ENCODE data around the gene MGMT. TPM values are rescaled to one million over a fixed set of nuclear protein-coding genes. Genes with fewer than 3 reads are reported as not detected.

Gene MGMT
- total RNA-seq, 2 experiments from 2014 or later, result 9.0 to 9.6 TPM

GRCh38 chr10:129647590-129647989, 180.5 kb downstream of the MGMT start:
- H3K4me1 Mint-ChIP-seq (ENCODE audit: low read depth), result no peaks in the 10 kb centered on the region
- TF ChIP-seq, protein P1, sequence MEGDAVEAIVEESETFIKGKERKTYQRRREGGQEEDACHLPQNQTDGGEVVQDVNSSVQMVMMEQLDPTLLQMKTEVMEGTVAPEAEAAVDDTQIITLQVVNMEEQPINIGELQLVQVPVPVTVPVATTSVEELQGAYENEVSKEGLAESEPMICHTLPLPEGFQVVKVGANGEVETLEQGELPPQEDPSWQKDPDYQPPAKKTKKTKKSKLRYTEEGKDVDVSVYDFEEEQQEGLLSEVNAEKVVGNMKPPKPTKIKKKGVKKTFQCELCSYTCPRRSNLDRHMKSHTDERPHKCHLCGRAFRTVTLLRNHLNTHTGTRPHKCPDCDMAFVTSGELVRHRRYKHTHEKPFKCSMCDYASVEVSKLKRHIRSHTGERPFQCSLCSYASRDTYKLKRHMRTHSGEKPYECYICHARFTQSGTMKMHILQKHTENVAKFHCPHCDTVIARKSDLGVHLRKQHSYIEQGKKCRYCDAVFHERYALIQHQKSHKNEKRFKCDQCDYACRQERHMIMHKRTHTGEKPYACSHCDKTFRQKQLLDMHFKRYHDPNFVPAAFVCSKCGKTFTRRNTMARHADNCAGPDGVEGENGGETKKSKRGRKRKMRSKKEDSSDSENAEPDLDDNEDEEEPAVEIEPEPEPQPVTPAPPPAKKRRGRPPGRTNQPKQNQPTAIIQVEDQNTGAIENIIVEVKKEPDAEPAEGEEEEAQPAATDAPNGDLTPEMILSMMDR (IDR thresholded peaks at IDR 0.05), result no peak
- Histone ChIP-seq H3K9me3 (ENCODE audit: control insufficient read depth in 1 of 2, insufficient read depth in 1 of 2, low read length in 2 of 2) (peaks cover 0 to 9% of the 10 kb centered on the region in 2 experiments), H3K27me3 (ENCODE audit: control insufficient read depth in 1 of 2, insufficient read depth in 2 of 2, low read length in 2 of 2) (no peaks in the 10 kb centered on the region), H3K36me3 (ENCODE audit: insufficient read depth, low read length) (no peaks in the 10 kb centered on the region), H3K4me3 (ENCODE audit: low read length) (no peak overlapping the region), H3K4me1 (ENCODE audit: insufficient read depth, low read length) (no peaks in the 10 kb centered on the region), H3K27ac (ENCODE audit: low read depth in 1 of 2, low read length in 2 of 2) (no peak overlapping the region)
- ATAC-seq (ENCODE audit: poor library complexity) (no peak), DNase-seq (no peak)
- peaks cover 44% of the 10 kb centered on the region for H3K36me3 Mint-ChIP-seq (ENCODE audit: low read depth)
- no peak overlapping the region for H3K4me3 Mint-ChIP-seq
- H3K27me3 Mint-ChIP-seq, result no peaks in the 10 kb centered on the region
- CTCF ChIA-PET, result no interaction called here
- intact Hi-C loops (cut with DNase I, micrococcal nuclease), result no loop called here
- no peak overlapping the region for H3K27ac Mint-ChIP-seq
- H3K9me3 Mint-ChIP-seq, result no peaks in the 10 kb centered on the region
- POLR2A ChIA-PET, result no interaction called here

DNA sequence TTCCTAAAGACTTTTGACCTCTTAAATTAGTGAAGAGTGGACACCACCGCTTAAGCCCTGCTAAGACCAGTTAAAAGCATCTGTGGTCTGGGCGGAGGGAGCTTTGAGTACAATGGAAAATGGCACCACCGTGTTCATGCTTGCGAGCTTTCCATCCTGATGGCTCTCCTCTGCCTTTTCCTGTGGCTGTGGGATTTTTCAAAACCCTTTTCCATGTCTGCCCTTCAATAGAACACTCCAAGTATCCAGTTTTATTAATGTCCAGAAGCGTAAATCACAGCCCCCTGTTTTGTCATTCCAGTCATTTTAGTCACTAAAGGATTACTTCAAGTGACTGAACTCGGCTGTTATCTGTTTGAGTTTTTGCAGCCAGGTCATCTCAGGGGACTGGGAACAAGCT, 181.8 kb downstream of the MGMT start:
- Mint-ChIP-seq H3K36me3 (ENCODE audit: low read depth) (peaks cover 44% of the 10 kb centered on the region), H3K4me1 (ENCODE audit: low read depth) (no peaks in the 10 kb centered on the region), H3K27me3 (no peaks in the 10 kb centered on the region), H3K4me3 (no peak overlapping the region), H3K9me3 (no peaks in the 10 kb centered on the region), H3K27ac (no peak overlapping the region)
- Histone ChIP-seq H3K27me3 (ENCODE audit: control insufficient read depth in 1 of 2, insufficient read depth in 2 of 2, low read length in 2 of 2) (no peaks in the 10 kb centered on the region), H3K4me1 (ENCODE audit: insufficient read depth, low read length) (no peaks in the 10 kb centered on the region), H3K27ac (ENCODE audit: low read depth in 1 of 2, low read length in 2 of 2) (no peak overlapping the region), H3K4me3 (ENCODE audit: low read length) (no peak overlapping the region), H3K9me3 (ENCODE audit: control insufficient read depth in 1 of 2, insufficient read depth in 1 of 2, low read length in 2 of 2) (peaks cover 0 to 18% of the 10 kb centered on the region in 2 experiments), H3K36me3 (ENCODE audit: insufficient read depth, low read length) (no peaks in the 10 kb centered on the region)
- ChIA-PET CTCF (no interaction called here), POLR2A (no interaction called here)
- DNase-seq, result no peak
- intact Hi-C loops (cut with DNase I, micrococcal nuclease), result no loop called here
- TF ChIP-seq, protein P1 (IDR thresholded peaks at IDR 0.05), result no peak
- ATAC-seq (ENCODE audit: poor library complexity), result no peak

GRCh38 chr10:129652021-129652420, 185.0 kb downstream of the MGMT start:
- no peak overlapping the region for H3K4me3 ChIP-seq (ENCODE audit: low read length)
- intact Hi-C loops (cut with DNase I, micrococcal nuclease), result no loop called here

More at GRCh38 chr10:129652021-129652420, 185.0 kb downstream of the MGMT start:
- peaks cover 44% of the 10 kb centered on the region for H3K36me3 Mint-ChIP-seq (ENCODE audit: low read depth)
- TF ChIP-seq, protein P1 (IDR thresholded peaks at IDR 0.05), result no peak
- H3K9me3 Mint-ChIP-seq, result no peaks in the 10 kb centered on the region
- H3K4me3 Mint-ChIP-seq, result no peak overlapping the region
- POLR2A ChIA-PET, result no interaction called here
- H3K36me3 ChIP-seq (ENCODE audit: insufficient read depth, low read length), result no peaks in the 10 kb centered on the region
- CTCF ChIA-PET, result no interaction called here
- no peaks in the 10 kb centered on the region for H3K27me3 Mint-ChIP-seq
- H3K27ac Mint-ChIP-seq, result no peak overlapping the region
- ATAC-seq (ENCODE audit: poor library complexity) (no peak), DNase-seq (no peak)
- H3K4me1 ChIP-seq (ENCODE audit: insufficient read depth, low read length), result no peaks in the 10 kb centered on the region
- no peak overlapping the region for H3K27ac ChIP-seq (ENCODE audit: low read depth in 1 of 2, low read length in 2 of 2)
- H3K4me1 Mint-ChIP-seq (ENCODE audit: low read depth), result no peaks in the 10 kb centered on the region
- no peaks in the 10 kb centered on the region for H3K27me3 ChIP-seq (ENCODE audit: control insufficient read depth in 1 of 2, insufficient read depth in 2 of 2, low read length in 2 of 2)
- peaks cover 0 to 13% of the 10 kb centered on the region in 2 experiments for H3K9me3 ChIP-seq (ENCODE audit: control insufficient read depth in 1 of 2, insufficient read depth in 1 of 2, low read length in 2 of 2)
